B cell (primary cell): ENCODE data around the gene IMP3. TPM values are rescaled to one million over a fixed set of nuclear protein-coding genes. Genes with fewer than 3 reads are reported as not detected.

ENCODE experiments used
- ATAC-seq: fragments of 200-7000 bp; cut with Tn5 transposase; one replicate; pipeline ENCODE4 v1.10.0; 2021; ENCODE audit warnings: low read depth, mild to moderate bottlenecking, moderate number of reproducible peaks, moderate library complexity
- CTCF ChIA-PET: fragments of 350-600 bp; sonication (Branson Sonifier 250); formaldehyde crosslinking; loops from one replicate; lab custom pipeline; 2021; ENCODE audit warnings: antibody characterized with exemption, inconsistent platforms; lab: Charles Lee
- POLR2A ChIA-PET: fragments of 350-600 bp; sonication (Branson Sonifier 250); formaldehyde crosslinking; loops from one replicate; lab custom pipeline; 2021; ENCODE audit warnings: antibody characterized with exemption; lab: Charles Lee
- DNase-seq: peaks from one replicate; pipeline ENCODE4 v3.0.0; 2013
- H2AFZ ChIP-seq: 2 replicates; pipeline ENCODE4 v1.6.1; 2012; ENCODE audit warnings: mild to moderate bottlenecking, low read depth, low read length; ENCODE audit not compliant: insufficient read depth, poor library complexity, severe bottlenecking
- H3K27ac ChIP-seq, 2 donors: 1 replicate in 1 of 2; 2 replicates in 1 of 2; pipeline ENCODE4 v1.5.1; 2012 to 2013; ENCODE audit warnings: low read length in 2 of 2, mild to moderate bottlenecking in 2 of 2, moderate library complexity in 1 of 2
- H3K27me3 ChIP-seq, 4 experiments: fragments of 200-600 bp in 1 of 4; sonication (generic) in 1 of 4; replicated peaks in 1 of 4; 1 replicate in 2 of 4; 2 replicates in 2 of 4; pipeline versions ENCODE4 v1.6.1 to v1.7.0; 2013 to 2016; ENCODE audit warnings: low read length in 3 of 4, mild to moderate bottlenecking in 2 of 4, mixed read lengths in 1 of 4, moderate library complexity in 1 of 4; ENCODE audit not compliant: insufficient read depth in 4 of 4, control insufficient read depth in 3 of 4; ENCODE audit errors: control extremely low read depth in 1 of 4
- H3K36me3 ChIP-seq, 2 experiments: replicated peaks in 1 of 2; 1 replicate in 1 of 2; 2 replicates in 1 of 2; pipeline versions ENCODE4 v1.6.1 to v1.7.1; 2013; ENCODE audit warnings: low read length in 1 of 2; ENCODE audit not compliant: insufficient read depth in 2 of 2, control insufficient read depth in 1 of 2; ENCODE audit errors: control extremely low read depth in 1 of 2, extremely low read depth in 1 of 2
- H3K4me1 ChIP-seq, 2 donors: fragments of 200-600 bp in 1 of 2; sonication (generic) in 1 of 2; 1 replicate in 1 of 2; 2 replicates in 1 of 2; pipeline versions ENCODE4 v1.5.1 to v1.6.1; 2013 to 2017; ENCODE audit warnings: low read length in 2 of 2; ENCODE audit not compliant: control insufficient read depth in 2 of 2, insufficient read depth in 2 of 2
- H3K4me2 ChIP-seq: replicated peaks from 2 replicates; pipeline ENCODE3; 2012; ENCODE audit warnings: mild to moderate bottlenecking, low read depth, low read length; ENCODE audit not compliant: poor library complexity, severe bottlenecking
- H3K4me3 ChIP-seq, 5 experiments: fragments of 200-600 bp in 1 of 5; sonication (generic) in 1 of 5; 1 replicate in 3 of 5; 2 replicates in 2 of 5; pipeline versions ENCODE4 v1.5.1 to v1.7.0; 2011 to 2016; ENCODE audit warnings: low read length in 4 of 5, mild to moderate bottlenecking in 4 of 5, low read depth in 2 of 5, control low read depth in 1 of 5, moderate library complexity in 1 of 5; ENCODE audit not compliant: insufficient read depth in 1 of 5; ENCODE audit errors: control extremely low read depth in 1 of 5, extremely low read depth in 1 of 5
- H3K79me2 ChIP-seq: fragments of 200-600 bp; sonication (generic); one replicate; pipeline ENCODE4 v1.6.0; 2016; ENCODE audit warnings: low read length; ENCODE audit not compliant: control insufficient read depth, insufficient read depth
- H3K9ac ChIP-seq: fragments of 200-600 bp; sonication (generic); 2 replicates; pipeline ENCODE4 v1.6.1; 2017; ENCODE audit warnings: mild to moderate bottlenecking, low read length, moderate library complexity
- H3K9me3 ChIP-seq, 3 donors: one replicate each; pipeline versions ENCODE4 v1.6.1 to v1.7.1; 2013; ENCODE audit warnings: low read length in 2 of 3; ENCODE audit not compliant: control insufficient read depth in 2 of 3, insufficient read depth in 1 of 3; ENCODE audit errors: control extremely low read depth in 1 of 3
- H4K20me1 ChIP-seq: 2 replicates; pipeline ENCODE4 v1.6.0; 2012; ENCODE audit warnings: mild to moderate bottlenecking, low read length; ENCODE audit not compliant: insufficient read depth, control insufficient read depth, poor library complexity, severe bottlenecking
- H3K27ac Mint-ChIP-seq: one replicate; pipeline ENCODE4 v1.8.0; 2021; ENCODE audit warnings: mixed read lengths
- H3K27me3 Mint-ChIP-seq: one replicate; pipeline ENCODE4 v1.8.0; 2021; ENCODE audit warnings: mixed read lengths
- H3K4me1 Mint-ChIP-seq: one replicate; pipeline ENCODE4 v1.8.0; 2021; ENCODE audit warnings: mixed read lengths
- H3K4me3 Mint-ChIP-seq: one replicate; pipeline ENCODE4 v1.8.0; 2021; ENCODE audit warnings: mixed read lengths
- H3K9me3 Mint-ChIP-seq: one replicate; pipeline ENCODE4 v1.8.0; 2022; ENCODE audit warnings: mixed read lengths; ENCODE audit not compliant: insufficient read depth
- EZH2 ChIP-seq: IDR thresholded peaks from 2 replicates; pipeline ENCODE4 v1.6.1; 2012; ENCODE audit warnings: borderline replicate concordance, low read depth, mild to moderate bottlenecking, moderate library complexity, low read length; ENCODE audit not compliant: insufficient read depth, poor library complexity, severe bottlenecking
- WGBS: methylation state at CpG from one replicate; pipeline ENCODE4 v1.1.5; 2013; ENCODE audit warnings: missing lambda C conversion rate; ENCODE audit not compliant: insufficient coverage; 5-methylcytosine and 5-hydroxymethylcytosine counted together
- intact Hi-C: fragments of 100-400 bp; cut with micrococcal nuclease; formaldehyde crosslinking; loops from one replicate; pipeline ENCODE4 v1.10.0; 2022
- polyA plus RNA-seq: library from polyadenylated mRNA; depleted of rRNA; stranded (reverse); fragments of >200 nt; gene quantifications from 2 replicates; pipeline ENCODE4 v1.2.3, GENCODE V29; 2012
- total RNA-seq, 2 donors: library from RNA; stranded (reverse); fragments of 120-200 nt in 1 of 2; gene quantifications; 1 replicate in 1 of 2; 2 replicates in 1 of 2; pipeline versions ENCODE4 v1.2.3 to v1.2.4, GENCODE V29; 2013 to 2022
- TF ChIP-seq, protein P1 (sequence below): fragments of 200-600 bp; IDR thresholded peaks from one replicate; pipeline ENCODE4 v1.8.0; 2022; ENCODE audit warnings: antibody characterized with exemption, mild to moderate bottlenecking

The IMP3 gene
- total and polyA plus RNA-seq, 2 donors (not counting 1 experiment from before 2014, with no cell fraction given) = 60.8 to 85.1 TPM

DNA sequence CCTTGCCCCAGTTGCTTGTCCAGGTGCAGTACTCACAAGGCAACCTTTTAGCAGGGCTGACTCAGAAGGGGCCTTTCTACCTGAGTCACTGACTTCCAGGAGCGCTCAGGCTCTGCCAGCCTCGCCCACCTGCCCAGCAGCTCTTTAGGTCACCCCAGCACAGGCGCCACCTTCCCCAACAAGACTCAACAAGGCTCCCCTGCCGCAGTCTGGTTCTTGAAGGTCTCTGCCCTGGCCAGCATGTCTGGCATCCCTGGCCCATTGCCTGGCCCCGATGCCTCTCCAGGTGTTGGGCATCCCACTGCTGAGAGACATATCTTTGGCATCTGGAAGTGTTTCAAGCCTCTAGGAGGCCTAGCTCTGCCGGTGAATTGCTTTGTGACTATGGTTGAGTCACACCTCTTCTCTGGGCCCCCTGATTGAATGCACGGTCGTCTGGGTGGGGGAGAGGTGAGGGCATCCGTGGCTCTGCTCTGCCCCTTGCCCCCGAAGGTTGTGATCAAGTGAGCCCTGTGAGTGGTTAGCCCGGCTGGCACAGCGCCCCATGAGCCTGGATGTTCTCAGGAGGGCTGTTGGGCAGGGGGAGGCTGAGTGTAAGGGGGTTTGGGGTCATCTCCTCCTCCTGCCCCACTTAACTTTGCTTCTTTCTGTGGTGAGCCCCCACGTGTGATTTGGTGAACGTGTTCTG is 29.3 kb upstream of the IMP3 start:
- H3K27ac ChIP-seq = no peak overlapping the region
- H2AFZ ChIP-seq = no peak overlapping the region
- ChIA-PET POLR2A (no interaction called here), CTCF (no interaction called here)
- H3K36me3 ChIP-seq = no peaks in the 10 kb centered on the region
- 90% methylated on average over 8 of the region's 14 CpGs for WGBS
- DNase-seq (no peak), ATAC-seq (no peak)
- no peaks in the 10 kb centered on the region for H3K9me3 Mint-ChIP-seq
- H3K9me3 ChIP-seq = no peaks in the 10 kb centered on the region
- no peaks in the 10 kb centered on the region for H3K4me1 ChIP-seq
- no peak overlapping the region for H3K27ac Mint-ChIP-seq
- no peak overlapping the region for H3K9ac ChIP-seq
- no peak overlapping the region for H3K4me2 ChIP-seq
- H3K4me3 Mint-ChIP-seq = no peak overlapping the region
- no peaks in the 10 kb centered on the region for H3K79me2 ChIP-seq
- intact Hi-C loops = no loop called here
- H3K4me1 Mint-ChIP-seq = peaks cover 1% of the 10 kb centered on the region
- no peaks in the 10 kb centered on the region for H3K27me3 Mint-ChIP-seq
- TF ChIP-seq EZH2 = no peak
- TF ChIP-seq, protein P1, sequence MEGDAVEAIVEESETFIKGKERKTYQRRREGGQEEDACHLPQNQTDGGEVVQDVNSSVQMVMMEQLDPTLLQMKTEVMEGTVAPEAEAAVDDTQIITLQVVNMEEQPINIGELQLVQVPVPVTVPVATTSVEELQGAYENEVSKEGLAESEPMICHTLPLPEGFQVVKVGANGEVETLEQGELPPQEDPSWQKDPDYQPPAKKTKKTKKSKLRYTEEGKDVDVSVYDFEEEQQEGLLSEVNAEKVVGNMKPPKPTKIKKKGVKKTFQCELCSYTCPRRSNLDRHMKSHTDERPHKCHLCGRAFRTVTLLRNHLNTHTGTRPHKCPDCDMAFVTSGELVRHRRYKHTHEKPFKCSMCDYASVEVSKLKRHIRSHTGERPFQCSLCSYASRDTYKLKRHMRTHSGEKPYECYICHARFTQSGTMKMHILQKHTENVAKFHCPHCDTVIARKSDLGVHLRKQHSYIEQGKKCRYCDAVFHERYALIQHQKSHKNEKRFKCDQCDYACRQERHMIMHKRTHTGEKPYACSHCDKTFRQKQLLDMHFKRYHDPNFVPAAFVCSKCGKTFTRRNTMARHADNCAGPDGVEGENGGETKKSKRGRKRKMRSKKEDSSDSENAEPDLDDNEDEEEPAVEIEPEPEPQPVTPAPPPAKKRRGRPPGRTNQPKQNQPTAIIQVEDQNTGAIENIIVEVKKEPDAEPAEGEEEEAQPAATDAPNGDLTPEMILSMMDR = no peak
- no peaks in the 10 kb centered on the region for H3K27me3 ChIP-seq
- H3K4me3 ChIP-seq = no peak overlapping the region
- no peaks in the 10 kb centered on the region for H4K20me1 ChIP-seq

DNA sequence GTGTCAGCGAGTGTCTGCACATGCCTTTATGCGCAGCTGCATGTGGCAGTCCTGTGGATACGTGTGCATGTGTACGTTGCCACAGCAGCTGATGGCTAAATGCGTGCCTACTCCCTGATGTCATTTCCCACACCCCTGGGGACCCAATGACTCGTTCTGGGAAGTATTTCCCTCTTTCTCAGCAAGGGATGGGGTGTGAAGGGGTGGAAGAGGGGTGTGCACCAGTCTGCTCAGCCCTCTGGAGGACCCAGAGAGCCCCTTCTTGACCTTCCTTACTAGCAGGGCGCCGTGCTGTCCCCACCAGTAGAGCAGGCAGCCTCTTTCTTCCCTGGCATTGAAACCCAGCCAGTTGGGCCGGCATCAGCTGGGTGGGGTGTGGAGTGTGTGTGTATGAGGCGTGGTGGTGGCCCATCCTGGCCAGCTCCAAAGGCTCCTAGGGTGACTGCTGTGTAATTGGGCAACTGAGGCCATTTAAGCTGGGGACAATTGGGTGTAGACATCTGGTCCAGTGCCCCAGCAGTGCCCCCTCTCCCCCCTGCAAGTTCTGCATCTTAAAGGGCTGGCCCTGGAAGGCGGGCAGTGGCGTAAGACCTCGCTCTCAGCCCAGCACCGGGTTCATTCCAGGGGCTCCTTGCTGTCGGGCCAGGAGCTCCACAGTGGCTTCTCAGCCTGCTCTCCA is 26.9 kb upstream of the IMP3 start:
- no peaks in the 10 kb centered on the region for H3K4me1 Mint-ChIP-seq
- TF ChIP-seq, protein P1 = no peak
- no peak for TF ChIP-seq EZH2
- intact Hi-C loops = no loop called here
- no peak overlapping the region for H3K27ac Mint-ChIP-seq
- Histone ChIP-seq H3K9ac (no peak overlapping the region), H2AFZ (no peak overlapping the region), H3K4me3 (no peak overlapping the region), H3K27ac (no peak overlapping the region), H3K27me3 (no peaks in the 10 kb centered on the region), H3K4me1 (no peaks in the 10 kb centered on the region), H3K9me3 (no peaks in the 10 kb centered on the region), H4K20me1 (no peaks in the 10 kb centered on the region), H3K4me2 (no peak overlapping the region), H3K36me3 (no peaks in the 10 kb centered on the region), H3K79me2 (no peaks in the 10 kb centered on the region)
- CTCF ChIA-PET = interaction anchor here (1.7 kb wide), 1 partner anchor 62 kb away, joined by 3 read pairs; no protein-coding TSS in a partner anchor
- POLR2A ChIA-PET = interaction anchor here (0.6 kb wide), 1 partner anchor 111 kb away, joined by 9 read pairs; no protein-coding TSS in a partner anchor
- DNase-seq (no peak), ATAC-seq (no peak)
- H3K27me3 Mint-ChIP-seq = no peaks in the 10 kb centered on the region
- no peaks in the 10 kb centered on the region for H3K9me3 Mint-ChIP-seq
- H3K4me3 Mint-ChIP-seq = no peak overlapping the region
- 89% methylated on average over 7 of the region's 15 CpGs for WGBS
